Osteocyte (in vitro differentiated cells): Measurements from ENCODE around the gene KPTN. TPM values are rescaled to one million over a fixed set of nuclear protein-coding genes. Genes with fewer than 3 reads are reported as not detected.

Experiments used
- DNase-seq: peaks from one replicate; pipeline ENCODE4 v3.0.0; 2021; ENCODE audit warnings: mixed read lengths; ENCODE audit not compliant: unreplicated experiment; ENCODE audit errors: extremely low spot score
- H3K27ac Mint-ChIP-seq: one replicate; pipeline ENCODE4 v1.8.0; 2021; ENCODE audit warnings: mild to moderate bottlenecking, mixed read lengths; ENCODE audit not compliant: unreplicated experiment
- H3K27me3 Mint-ChIP-seq: one replicate; pipeline ENCODE4 v1.8.0; 2021; ENCODE audit warnings: mixed read lengths; ENCODE audit not compliant: unreplicated experiment
- H3K36me3 Mint-ChIP-seq: one replicate; pipeline ENCODE4 v1.8.0; 2021; ENCODE audit warnings: mixed read lengths; ENCODE audit not compliant: unreplicated experiment
- H3K4me1 Mint-ChIP-seq: one replicate; pipeline ENCODE4 v1.8.0; 2021; ENCODE audit warnings: mixed read lengths; ENCODE audit not compliant: unreplicated experiment
- H3K4me3 Mint-ChIP-seq: one replicate; pipeline ENCODE4 v1.8.0; 2021; ENCODE audit warnings: mild to moderate bottlenecking, moderate library complexity, mixed read lengths; ENCODE audit not compliant: unreplicated experiment
- H3K9me3 Mint-ChIP-seq: one replicate; pipeline ENCODE4 v1.8.0; 2021; ENCODE audit warnings: mixed read lengths; ENCODE audit not compliant: unreplicated experiment
- CTCF ChIP-seq: fragments of 200-600 bp; sonication (generic); IDR thresholded peaks from 2 replicates; pipeline ENCODE4 v1.5.0; 2021; ENCODE audit warnings: antibody characterized with exemption, mild to moderate bottlenecking, moderate library complexity
- total RNA-seq: library from RNA; stranded (reverse); gene quantifications from 2 replicates; pipeline ENCODE4 v1.2.1, GENCODE V29; 2021

KPTN gene
- total RNA-seq, 1 donor from 2014 or later, result 14.5 TPM

GRCh38 chr19:47485210-47485609 is 1.2 kb upstream of the KPTN start:
- no peak for TF ChIP-seq CTCF
- H3K27me3 Mint-ChIP-seq, result no peaks in the 10 kb centered on the region
- no peaks in the 10 kb centered on the region for H3K9me3 Mint-ChIP-seq
- H3K27ac Mint-ChIP-seq, result peak overlapping the region; percentile 100
- peaks cover 5% of the 10 kb centered on the region for H3K36me3 Mint-ChIP-seq
- DNase-seq, result no peak
- H3K4me1 Mint-ChIP-seq, result peaks cover 18% of the 10 kb centered on the region
- peak overlapping the region; percentile 95 for H3K4me3 Mint-ChIP-seq

GRCh38 chr19:47483200-47483599 is 819 bp downstream of the KPTN start:
- Mint-ChIP-seq H3K36me3 (peaks cover 4% of the 10 kb centered on the region), H3K27me3 (no peaks in the 10 kb centered on the region), H3K27ac (no peak overlapping the region), H3K4me3 (peak overlapping the region; percentile 95), H3K4me1 (peaks cover 18% of the 10 kb centered on the region), H3K9me3 (no peaks in the 10 kb centered on the region)
- DNase-seq, result no peak
- no peak for TF ChIP-seq CTCF

- H3K27me3 Mint-ChIP-seq, result no peaks in the 10 kb centered on the region
- DNase-seq, result no peak
- no peaks in the 10 kb centered on the region for H3K36me3 Mint-ChIP-seq
- H3K4me3 Mint-ChIP-seq, result peak overlapping the region; percentile 7
- no peaks in the 10 kb centered on the region for H3K9me3 Mint-ChIP-seq
- H3K27ac Mint-ChIP-seq, result no peak overlapping the region
- H3K4me1 Mint-ChIP-seq, result peaks cover 18% of the 10 kb centered on the region
- TF ChIP-seq CTCF, result no peak
Measured at GRCh38 chr19:47481460-47482052, 2.5 kb downstream of the KPTN start.

GRCh38 chr19:47480658-47481057 is 3.4 kb downstream of the KPTN start:
- no peak for DNase-seq
- H3K27me3 Mint-ChIP-seq, result no peaks in the 10 kb centered on the region
- peak overlapping the region; percentile 3 for H3K4me3 Mint-ChIP-seq
- peaks cover 18% of the 10 kb centered on the region for H3K4me1 Mint-ChIP-seq
- H3K27ac Mint-ChIP-seq, result no peak overlapping the region
- TF ChIP-seq CTCF, result no peak
- no peaks in the 10 kb centered on the region for H3K36me3 Mint-ChIP-seq
- no peaks in the 10 kb centered on the region for H3K9me3 Mint-ChIP-seq

- H3K9me3 Mint-ChIP-seq, result no peaks in the 10 kb centered on the region
- H3K4me3 Mint-ChIP-seq, result no peak overlapping the region
- TF ChIP-seq CTCF, result no peak
- no peaks in the 10 kb centered on the region for H3K27me3 Mint-ChIP-seq
- H3K27ac Mint-ChIP-seq, result no peak overlapping the region
- no peaks in the 10 kb centered on the region for H3K36me3 Mint-ChIP-seq
- peaks cover 15% of the 10 kb centered on the region for H3K4me1 Mint-ChIP-seq
- no peak for DNase-seq
Measured at GRCh38 chr19:47479701-47480503, 4.1 kb downstream of the KPTN start.
